AG20443 (cell line): ENCODE measurements around the gene LAMA1.

ENCODE experiments used
- DNase-seq: peaks from one replicate; pipeline ENCODE4 v3.0.0; 2012; ENCODE audit warnings: low spot score, mixed read lengths

The LAMA1 gene

DNA sequence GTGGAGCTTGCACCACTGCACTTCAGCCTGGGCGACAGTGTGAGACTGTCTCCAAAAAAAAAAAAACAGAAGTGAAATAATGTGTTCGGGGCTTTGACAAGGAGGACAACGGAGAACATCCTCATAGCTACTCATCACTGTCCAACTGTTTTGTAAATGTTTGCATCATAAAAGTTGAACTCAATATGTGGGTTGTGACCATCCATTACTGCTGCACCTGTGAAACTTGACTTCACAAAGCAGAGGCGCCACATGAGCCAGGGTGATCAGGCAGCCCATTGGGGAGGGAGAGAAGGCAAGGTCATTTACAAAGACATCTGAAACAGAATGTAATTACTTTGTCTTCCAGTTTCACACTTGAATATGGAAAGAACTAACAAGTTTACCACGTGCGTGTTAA lies 61.6 kb downstream of the LAMA1 start:
- no peak for DNase-seq

DNA sequence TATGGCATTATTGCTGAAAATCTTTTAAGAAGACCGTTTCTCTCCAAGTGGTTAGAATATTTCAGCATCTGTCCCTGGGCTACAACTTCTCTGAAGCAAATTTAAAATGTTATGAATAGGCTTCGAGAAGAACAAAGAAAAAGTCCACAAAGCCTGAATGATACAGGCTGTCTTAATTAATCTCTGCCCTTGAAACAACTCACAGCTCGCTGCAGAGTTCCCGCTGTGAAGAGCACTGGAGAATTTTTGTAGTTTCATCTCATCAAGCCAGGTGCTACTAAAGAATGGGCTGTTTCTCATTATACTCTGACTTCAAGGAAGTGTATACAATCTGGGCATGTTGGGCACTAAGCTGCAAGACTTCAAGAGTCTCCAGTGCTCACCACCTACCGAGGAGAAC lies 67.6 kb downstream of the LAMA1 start:
- DNase-seq, result no peak

DNA sequence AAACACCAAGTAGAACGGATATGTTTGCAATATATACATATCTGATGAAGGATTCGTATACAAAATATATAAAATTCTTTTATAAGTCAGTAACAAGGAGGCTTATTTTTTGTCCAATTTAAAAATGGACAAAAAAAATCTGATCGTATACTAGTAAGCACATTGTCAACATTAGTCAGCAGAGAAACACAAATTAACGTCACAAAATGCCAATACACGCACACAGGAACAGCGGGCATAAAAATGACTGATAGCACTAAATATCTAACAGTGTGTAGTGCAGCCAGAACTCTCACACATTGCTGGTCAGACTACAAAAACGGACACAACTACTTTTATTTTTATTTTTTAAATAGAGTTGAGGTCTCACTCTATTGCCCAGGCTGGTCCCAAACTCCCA lies 69.5 kb downstream of the LAMA1 start:
- no peak for DNase-seq

DNA sequence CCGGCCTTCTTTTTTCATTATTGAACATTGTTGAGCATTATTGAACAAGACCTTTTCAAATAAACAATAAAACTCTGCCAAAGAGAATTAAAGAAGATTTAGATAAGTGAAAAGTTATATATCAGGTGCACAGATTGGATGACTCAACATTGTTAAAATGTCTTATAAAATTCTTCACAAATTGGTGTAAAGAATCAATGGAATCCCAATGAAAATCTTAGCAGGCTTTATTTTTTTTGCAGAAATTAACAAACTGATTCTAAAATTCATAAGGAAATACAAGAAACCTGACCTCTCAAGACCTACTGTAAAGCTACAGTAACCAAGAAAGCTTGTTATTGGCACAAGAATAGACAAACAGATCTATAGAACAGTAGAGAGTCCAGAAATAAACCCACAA lies 70.3 kb downstream of the LAMA1 start:
- DNase-seq, result no peak

DNA sequence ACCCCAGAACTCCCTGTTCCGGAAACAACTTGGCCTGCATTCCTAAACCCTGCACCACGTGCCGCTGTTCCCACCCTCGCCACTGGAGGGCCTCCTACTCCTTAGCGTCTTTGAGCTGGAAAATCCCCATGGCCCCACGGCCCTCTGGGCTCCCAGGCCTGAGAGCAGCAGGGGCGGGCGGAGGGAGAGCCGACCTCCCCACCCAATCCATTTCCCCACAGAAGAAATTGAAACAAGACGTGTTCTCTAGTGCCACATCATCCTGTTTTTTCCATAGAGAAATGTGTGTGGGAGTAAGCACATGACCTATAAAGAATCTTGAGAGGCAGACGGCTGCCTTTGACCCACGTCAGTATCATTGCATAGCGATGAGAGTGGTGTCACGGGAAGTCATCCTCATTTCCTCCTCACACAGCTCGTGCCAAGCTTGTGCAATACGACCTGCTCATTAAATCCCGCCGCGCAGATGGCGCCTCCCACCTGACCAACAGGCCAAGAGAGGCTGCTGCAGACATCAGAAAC lies 79.2 kb downstream of the LAMA1 start:
- peak; percentile 91 for DNase-seq

DNA sequence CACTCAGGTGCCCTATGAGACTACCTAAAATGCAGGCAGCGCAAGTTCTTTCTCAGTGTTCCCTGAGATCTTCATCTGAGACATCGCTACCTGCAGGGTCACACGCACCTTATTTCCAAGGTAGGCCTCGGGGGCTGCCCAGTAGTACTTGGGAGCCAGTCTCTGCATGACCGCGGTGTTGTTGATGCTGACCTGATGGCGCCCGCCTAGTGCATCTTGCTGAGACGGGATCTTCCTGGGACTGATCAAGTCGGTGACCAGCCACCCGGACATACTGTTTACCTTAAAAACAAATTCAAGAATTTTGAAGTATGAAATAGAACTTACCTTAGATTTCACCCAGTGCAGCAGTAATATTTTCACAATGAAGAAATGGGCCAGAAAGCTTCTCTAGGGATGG lies 80.1 kb downstream of the LAMA1 start:
- DNase-seq, result no peak

DNA sequence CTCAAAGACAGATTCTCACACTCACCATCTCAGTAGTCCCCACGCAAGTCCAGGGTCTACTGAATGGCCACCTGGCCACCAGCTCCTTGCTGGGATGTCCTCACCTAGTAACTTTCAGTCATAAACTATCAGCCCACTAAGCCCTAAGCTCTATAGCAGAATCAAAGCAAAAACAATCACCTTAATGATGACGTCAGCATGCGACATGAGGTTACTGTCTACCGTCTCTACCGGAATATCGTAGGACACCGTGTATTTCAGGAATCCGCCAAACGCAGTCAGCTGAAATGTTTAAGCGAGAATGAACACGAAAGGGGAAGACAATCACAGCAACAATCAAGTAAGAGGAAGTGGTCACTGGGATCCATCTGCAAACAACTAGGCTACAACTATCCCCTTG lies 81.8 kb downstream of the LAMA1 start:
- DNase-seq, result no peak

DNA sequence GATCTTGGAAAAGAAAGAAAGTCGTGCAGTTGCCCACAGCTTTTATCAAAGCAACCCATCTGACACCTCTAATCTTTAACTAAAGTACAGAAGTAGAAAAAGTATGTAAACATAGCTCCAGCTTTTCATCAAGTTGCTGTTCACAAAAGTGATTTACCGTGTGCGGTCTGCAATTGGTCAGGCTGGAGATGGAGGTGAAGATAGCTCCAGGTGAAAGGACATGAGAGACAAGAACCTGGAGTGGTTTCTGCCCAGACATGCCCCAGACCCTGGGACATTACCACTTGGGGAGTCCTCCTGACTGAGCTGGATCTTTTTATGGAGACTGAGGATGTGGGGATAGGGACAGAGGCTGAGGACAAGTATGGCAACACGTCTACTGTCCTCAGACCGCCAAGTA lies 82.7 kb downstream of the LAMA1 start:
- DNase-seq, result no peak

DNA sequence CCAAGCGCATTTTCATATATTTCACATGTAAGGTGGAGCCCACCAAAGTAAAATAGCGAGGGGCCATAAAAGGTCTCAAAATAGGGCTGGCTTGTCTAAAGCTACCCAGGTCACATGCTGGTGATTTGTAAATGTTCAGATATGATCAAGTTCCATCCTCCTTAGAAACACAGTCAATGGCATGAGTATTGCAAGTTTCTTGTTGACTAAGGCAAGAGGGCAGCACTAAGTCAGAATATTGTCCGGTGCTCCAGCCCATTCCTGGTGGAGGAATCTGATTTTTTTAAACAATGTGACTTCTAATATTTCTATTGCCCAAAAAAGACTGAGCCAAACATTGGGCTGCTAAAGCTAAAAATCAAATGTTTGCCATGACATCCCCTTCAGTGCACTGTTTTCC lies 85.1 kb downstream of the LAMA1 start:
- DNase-seq, result no peak

DNA sequence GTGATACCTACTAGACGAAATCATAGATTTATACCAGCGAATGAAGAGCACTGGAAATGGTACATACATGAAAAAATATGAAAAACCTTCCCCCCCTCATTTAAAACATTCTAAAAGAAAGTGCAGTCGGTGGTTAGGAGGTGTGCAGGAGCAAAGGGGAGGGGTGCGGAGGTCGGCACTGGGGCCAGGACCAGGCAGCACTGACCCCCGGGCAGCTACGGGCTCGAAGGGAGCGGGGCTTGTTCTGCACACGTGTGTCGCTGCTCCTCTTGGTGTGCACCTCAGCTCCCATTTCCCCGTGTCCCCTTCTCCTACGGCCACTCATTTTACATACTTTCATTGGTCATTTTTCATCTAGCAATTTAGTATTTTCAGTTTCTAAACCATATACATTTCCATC lies 89.0 kb downstream of the LAMA1 start:
- DNase-seq, result no peak

DNA sequence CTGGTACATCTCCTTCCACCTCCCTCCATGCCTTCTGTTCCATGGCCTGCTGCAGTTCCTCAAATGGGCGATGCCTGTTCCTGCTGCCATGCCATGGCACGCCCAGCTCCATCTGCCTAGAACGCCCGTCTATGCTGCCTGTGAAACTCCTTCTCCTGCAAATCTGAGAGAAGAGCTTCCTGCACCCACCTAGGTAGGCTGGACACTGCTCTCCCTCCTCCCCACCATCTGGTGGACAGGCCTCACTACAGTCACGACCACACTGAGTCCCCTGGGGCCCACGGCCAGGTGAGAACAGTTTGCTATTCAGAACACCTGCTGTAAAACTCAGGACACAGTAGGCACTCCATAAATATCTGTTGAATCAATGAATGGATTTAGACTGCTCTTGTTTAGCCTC lies 92.4 kb downstream of the LAMA1 start:
- no peak for DNase-seq

DNA sequence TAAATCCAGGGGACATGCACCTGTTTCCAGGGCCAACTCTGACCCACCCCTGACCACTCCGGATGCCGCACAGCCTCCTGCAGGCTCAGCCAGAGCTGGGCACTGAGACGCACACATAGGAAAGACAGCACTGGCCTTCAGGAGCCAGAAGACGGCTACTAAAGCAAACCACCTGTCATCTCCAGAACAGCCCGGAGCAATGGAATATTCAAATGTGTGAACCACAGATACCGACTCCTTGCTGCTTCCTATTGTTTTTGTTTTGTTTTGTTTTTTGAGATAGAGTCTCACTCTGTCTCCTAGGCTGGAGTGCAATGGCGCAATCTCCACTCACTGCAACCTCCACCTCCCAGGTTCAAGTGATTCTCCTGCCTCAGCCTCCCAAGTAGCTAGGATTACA lies 94.0 kb downstream of the LAMA1 start:
- DNase-seq, result no peak

DNA sequence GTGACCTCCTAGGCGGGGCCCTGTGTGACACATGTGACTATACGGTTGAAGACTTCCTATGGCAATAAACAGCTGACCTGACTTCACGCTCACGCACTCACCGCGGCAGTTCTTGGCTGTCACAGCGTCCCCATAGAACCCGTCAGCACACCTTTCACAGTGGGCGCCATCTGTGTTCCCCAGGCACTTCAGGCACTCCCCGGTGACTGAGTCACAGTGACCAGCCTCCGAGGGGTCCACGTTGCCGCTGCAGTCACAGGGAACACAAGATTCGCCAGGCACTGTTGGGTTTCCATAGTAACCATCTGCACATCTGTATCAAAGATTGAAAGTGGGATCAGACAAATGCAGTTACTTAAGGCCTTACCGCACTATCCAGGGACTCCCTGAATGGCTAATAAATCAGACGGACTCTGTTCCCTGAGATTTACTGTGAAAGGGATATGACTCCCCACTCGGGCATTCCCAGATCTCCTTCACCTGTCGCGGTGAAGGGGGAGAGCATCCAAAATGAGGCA lies 94.5 kb downstream of the LAMA1 start:
- no peak for DNase-seq

DNA sequence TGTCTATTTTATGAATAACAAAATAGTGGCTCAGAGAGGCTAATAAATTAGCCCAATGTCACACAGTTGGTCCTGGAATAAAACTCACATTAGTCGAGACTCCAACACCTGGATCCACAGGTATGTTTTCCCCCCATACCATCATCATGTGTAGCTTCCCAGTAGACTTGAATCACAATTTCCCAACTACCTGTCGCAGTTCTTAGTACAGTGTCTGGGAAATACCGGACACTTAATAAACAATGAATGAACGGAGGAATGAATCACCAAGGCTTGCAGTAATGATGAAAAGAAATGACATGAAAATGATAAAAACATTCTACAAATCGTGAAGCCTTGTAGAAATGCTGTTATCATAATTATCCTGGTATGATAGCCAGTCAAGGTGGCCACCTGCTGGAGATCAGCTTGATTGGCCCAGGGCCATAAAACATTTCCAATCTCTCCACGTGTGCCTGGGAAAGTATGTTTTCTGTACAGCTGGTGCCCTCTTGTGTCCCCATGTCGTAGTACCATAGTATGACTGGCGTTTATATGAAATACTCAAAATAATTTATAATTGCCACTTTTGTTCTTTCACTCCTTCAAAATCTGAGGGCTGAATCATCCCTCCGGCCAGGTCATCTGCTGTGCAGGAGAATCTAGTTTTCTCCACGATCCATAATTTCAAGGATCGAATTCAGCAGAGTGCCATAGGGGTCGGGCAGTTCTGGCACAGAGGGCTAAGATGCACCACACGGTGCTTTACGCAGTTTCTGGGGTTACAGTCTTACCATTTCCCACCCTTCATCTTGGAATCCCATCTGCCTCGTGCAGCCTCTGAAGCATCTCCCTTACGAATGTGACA lies 95.4 kb downstream of the LAMA1 start:
- peak; percentile 37 for DNase-seq

DNA sequence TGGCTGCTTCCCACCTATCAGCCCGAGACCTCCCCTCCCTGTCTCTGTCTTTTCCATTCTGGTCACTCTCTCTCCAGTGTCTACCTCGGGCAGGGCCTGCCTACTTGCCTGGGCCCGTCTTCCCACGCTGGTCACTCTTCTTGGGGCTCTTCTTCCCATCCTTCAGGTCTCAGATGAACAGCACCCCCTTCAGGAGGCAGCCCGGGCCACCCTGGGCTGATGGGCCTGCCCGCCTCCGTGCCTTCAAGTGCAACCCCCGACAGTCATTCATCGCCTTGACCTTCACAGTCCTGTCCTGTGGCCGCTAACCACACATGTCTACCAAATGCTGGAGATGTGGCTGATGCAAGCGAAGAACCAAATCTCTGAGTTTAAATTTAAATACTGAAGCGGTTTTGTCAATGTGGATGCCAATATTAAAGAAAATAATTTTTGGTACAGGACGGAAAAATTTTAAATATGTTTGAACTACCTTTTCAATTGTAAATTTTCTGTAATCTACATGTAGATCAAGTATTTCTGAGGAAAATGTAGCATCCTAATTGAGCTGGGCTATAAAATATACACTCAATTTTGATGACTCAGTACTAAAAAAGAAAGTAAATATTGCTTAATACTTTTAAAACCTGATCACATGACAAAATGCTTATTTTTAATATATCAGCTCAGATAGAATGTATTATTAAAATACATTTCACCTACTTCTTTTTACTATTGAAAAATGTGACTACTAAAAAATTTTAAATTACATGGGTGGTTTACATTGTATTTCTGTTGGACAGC lies 96.4 kb downstream of the LAMA1 start:
- no peak for DNase-seq

DNA sequence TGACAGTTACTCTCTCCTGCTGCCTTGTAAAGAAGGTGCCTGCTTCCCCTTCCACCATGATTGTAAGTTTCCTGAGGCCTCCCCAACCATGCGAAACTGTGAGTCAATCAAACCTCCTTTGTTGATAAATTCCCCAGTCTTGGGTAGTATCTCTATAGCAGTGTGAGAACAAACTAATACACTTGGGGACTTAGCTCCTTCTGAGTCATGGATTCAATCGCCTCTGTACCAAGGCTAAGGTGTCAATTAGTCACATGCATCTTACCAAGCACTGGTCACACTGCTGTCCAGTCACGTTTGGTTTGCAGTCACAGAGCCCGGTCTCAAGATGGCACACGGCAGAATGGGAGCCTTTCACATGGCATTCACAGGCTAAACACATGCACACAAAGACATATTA lies 100.6 kb downstream of the LAMA1 start:
- no peak for DNase-seq

DNA sequence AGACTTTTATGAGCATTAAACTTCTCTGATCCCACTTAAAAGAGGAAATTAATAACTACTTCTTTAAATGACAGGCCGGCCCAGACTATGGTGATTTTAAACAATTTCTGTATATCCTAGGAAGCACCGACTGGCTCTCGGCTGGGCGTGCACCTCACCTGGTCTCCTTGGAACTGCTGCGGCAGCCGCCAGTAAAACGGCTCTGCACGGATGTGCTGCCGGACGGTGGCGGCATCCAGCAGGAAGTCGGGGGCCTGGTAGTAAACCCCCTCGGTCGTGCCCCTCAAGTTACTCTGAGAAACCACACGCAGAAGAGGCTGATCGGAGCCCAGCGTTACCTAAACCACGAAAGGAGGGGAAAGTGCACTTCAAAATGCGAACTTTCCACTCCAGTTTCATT lies 106.5 kb downstream of the LAMA1 start:
- DNase-seq, result no peak

DNA sequence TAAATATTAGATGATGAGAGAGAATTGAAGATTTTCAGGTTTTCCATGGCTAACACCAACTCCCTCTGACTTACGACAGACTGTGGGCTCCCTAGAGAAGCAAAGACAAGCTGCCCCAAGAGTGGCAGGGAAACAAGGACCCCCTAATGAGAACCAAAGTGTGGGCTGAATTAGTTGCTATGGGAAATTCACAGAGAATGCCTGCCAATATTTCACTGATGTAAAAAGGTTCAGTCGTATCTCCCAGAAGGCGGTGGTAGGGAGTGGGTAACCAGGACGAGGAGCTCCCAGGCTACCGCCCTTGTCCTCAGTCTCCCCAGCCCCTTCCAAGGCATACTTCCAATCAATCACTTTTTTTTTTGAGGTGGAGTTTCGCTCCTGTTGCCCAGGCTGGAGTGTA lies 113.6 kb downstream of the LAMA1 start:
- no peak for DNase-seq

DNA sequence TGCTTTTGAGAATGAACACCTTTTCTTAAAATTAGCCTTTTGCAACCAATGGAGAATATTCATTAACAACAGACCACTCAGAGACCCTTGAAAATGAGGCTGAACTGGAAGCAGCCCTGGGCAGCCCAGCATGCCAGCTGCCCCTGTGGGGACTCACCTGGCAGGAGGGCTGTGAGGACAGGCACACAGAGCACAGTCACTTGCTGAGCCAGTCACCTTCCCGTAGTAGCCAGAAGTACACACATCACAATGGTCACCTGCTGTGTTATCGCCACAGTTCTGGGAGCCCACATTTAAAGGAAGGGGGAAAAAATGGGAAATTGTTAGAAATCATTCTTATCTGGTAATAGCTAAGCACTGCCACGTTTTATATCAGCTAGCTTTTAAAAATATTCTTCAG lies 115.5 kb downstream of the LAMA1 start:
- no peak for DNase-seq

DNA sequence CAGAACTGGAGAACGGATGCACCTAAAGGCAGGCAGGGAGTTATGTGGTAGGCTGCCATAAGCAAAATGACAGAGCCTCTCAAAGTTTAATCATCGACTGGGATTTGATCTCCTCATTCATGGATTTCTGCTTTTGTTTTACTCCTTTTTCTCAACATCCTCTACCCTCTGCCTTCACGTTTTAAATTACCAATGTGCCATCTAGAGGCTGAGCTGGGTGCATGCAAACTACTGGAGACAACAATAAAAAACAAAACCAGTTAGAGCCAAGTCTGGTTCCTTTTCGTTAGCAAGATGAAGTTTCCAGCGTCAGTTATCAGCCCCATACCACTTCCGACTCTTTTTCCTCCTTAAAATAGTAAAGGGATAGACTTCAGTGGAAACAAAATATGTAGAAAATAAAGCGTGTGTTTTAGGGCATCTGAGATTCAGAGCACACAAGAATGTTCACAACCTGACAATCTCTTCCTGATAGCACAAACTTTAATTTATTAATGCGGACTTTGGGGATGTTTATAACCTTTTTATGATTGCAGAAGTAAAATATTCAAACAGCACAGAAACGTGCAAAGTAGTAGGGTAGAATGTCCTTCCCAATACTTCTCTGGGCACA lies 117.0 kb downstream of the LAMA1 start:
- peak; percentile 64 for DNase-seq

DNA sequence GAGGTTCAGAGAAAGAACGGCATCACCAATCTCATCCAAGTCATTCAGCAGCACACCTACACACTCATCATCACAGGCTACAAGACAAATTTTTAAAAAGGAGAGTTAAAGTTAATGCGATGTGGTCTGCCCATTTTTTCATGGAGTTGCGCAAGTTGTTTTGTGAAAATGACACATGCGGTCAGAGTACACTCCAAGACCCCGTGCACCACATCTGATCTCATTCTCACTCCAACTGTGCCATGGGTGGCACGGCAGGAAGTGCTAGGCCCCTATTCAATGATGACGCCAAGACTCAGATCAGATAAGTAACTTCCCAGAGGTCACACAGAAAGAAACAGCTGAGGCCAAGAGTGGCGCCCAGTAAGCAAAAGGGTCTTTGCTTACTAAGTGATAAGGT lies 119.8 kb downstream of the LAMA1 start:
- DNase-seq, result peak; percentile 29

DNA sequence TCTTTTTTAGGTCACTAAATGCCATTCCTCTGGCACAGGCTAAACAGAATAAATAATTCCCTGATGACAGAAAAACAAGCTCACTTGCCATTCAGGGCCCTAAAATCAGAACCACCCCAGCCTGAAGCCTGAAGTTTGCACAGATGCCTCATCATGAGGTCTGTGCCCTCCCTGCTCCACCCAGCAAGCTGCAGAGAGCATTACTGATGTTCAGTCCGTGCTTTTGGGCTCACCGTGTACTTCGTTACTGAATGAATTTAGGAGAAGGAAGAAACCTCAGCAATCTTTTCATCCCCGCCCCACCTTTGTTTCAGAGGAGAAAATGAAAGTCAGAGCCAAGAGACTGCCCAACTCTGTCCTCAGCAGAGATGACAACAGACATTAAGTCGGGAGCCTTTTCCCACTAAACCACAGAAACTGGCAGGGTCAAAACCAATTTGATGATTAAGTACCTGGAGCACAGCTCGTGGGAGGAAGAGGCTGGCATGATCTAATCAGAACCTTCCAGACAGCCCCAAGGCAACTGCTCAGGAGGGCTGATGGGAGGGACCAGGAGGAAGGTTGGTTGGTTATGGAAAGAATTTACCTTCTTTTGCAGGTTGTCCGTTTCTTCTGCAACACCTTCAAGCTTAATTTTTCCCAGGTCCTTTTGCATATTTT lies 122.7 kb downstream of the LAMA1 start:
- DNase-seq, result peak; percentile 52
